GM21528 (cell line): ENCODE results near the gene PACS1.

Source experiments
- ATAC-seq: cut with Tn5 transposase; IDR thresholded peaks from one replicate; pipeline ENCODE4 v1.9.1; 2021; ENCODE audit warnings: mild to moderate bottlenecking, moderate library complexity; ENCODE audit not compliant: unreplicated experiment, low FRiP score

Gene PACS1

GRCh38 chr11:66281776-66282467, 211.8 kb downstream of the PACS1 start:
- ATAC-seq = no peak

- peak; percentile 54 for ATAC-seq
These were observed 212.7 kb downstream of the PACS1 start for GRCh38 chr11:66282468-66283455.

GRCh38 chr11:66283461-66284105, 213.5 kb downstream of the PACS1 start:
- ATAC-seq = no peak

- ATAC-seq = no peak
These were observed 214.5 kb downstream of the PACS1 start for GRCh38 chr11:66284526-66285078.

- no peak for ATAC-seq
These were observed 215.3 kb downstream of the PACS1 start for GRCh38 chr11:66285250-66285947.

- ATAC-seq = no peak
These were observed 216.6 kb downstream of the PACS1 start for GRCh38 chr11:66286699-66287098.

GRCh38 chr11:66287211-66287888, 217.3 kb downstream of the PACS1 start:
- no peak for ATAC-seq

GRCh38 chr11:66287889-66288670, 218.0 kb downstream of the PACS1 start:
- no peak for ATAC-seq

GRCh38 chr11:66288671-66289547, 218.8 kb downstream of the PACS1 start, which contains the start of gene YIF1A:
Gene YIF1A, minus strand, starts transcription at chr11:66289143. Its CDS starts 158 bp downstream, at chr11:66288985.
- ATAC-seq = peak; percentile 87

GRCh38 chr11:66289548-66290329, 219.7 kb downstream of the PACS1 start:
- ATAC-seq = peak; percentile 39

GRCh38 chr11:66290330-66290621, 220.2 kb downstream of the PACS1 start:
- ATAC-seq = no peak

- ATAC-seq = no peak
These were observed 221.2 kb downstream of the PACS1 start for GRCh38 chr11:66291303-66291705.

GRCh38 chr11:66291706-66292542, 221.9 kb downstream of the PACS1 start, which contains the start of gene TMEM151A:
Gene TMEM151A, plus strand, starts transcription at chr11:66291894. Its CDS starts 120 bp downstream, at chr11:66292014.
- ATAC-seq = no peak

GRCh38 chr11:66292543-66293332, 222.7 kb downstream of the PACS1 start:
- ATAC-seq = no peak

- no peak for ATAC-seq
These were observed 223.3 kb downstream of the PACS1 start for GRCh38 chr11:66293352-66293751.
